ENCODE data around the gene LINC00237.

LINC00237 gene

GRCh38 chr20:21046413-21047070 lies 59.6 kb downstream of the LINC00237 start:
- no peak for DNase-seq (ENCODE audit: low read depth)
